Measurements from ENCODE around the gene ITCH. TPM values are rescaled to one million over a fixed set of nuclear protein-coding genes. Genes with fewer than 3 reads are reported as not detected.
"Not testable (repeated sequence)": the region's sequence is repeated elsewhere in the genome, so short reads cannot be mapped to it uniquely, and the experiment has no call there.

Gene ITCH
- total RNA-seq, 1 experiment from 2014 or later = 138 TPM

GRCh38 chr20:34377072-34377847 lies 14.2 kb downstream of the ITCH start:
- Histone ChIP-seq H3K4me1 (peaks cover 11% of the 10 kb centered on the region), H3K4me3 (ENCODE audit: low read depth, low read length) (no peak overlapping the region), H3K36me3 (ENCODE audit: control insufficient read depth, insufficient read depth, low read length) (peaks cover 2% of the 10 kb centered on the region), H3K9me3 (0 out of 2 replicates have a peak, but pooled peaks cover 4% of the 10 kb centered on the region), H3K27me3 (replicated peaks; ENCODE audit: control insufficient read depth, insufficient read depth, low read length) (no peaks in the 10 kb centered on the region)
- no peak for TF ChIP-seq CTCF (IDR thresholded peaks at IDR 0.05; ENCODE audit: insufficient read depth in 1 of 2, low read depth in 1 of 2, low read length in 1 of 2, severe bottlenecking in 1 of 2, unreplicated experiment in 1 of 2)
- CTCF ChIA-PET = interaction anchor here (0.6 to 1.8 kb wide), 3 partner anchors 14 to 459 kb away, joined by 3 to 11 read pairs (median 6); partner anchors contain the start of gene ITCH
- BruUV-seq (replicated peaks) = no TSS peak
- no peaks in the 10 kb centered on the region for H3K9me3 Mint-ChIP-seq (ENCODE audit: unreplicated experiment)
- no peaks in the 10 kb centered on the region for H3K27me3 Mint-ChIP-seq (ENCODE audit: insufficient read depth, unreplicated experiment)
- peak in 1 of 2 experiments; percentile 26 for DNase-seq
- H3K4me1 Mint-ChIP-seq (ENCODE audit: low read depth, unreplicated experiment) = peaks cover 20% of the 10 kb centered on the region
- H3K27ac Mint-ChIP-seq (ENCODE audit: unreplicated experiment) = peak overlapping the region; percentile 6
- H3K36me3 Mint-ChIP-seq (ENCODE audit: insufficient read depth, unreplicated experiment) = peaks cover 100% of the 10 kb centered on the region
- POLR2A ChIA-PET = interaction anchor here (1.4 kb wide), 1 partner anchor 139 kb away, joined by 3 read pairs; the partner anchor contains the start of gene DYNLRB1
- no peak overlapping the region for H3K4me3 Mint-ChIP-seq (ENCODE audit: unreplicated experiment)
- intact Hi-C loops (cut with micrococcal nuclease; ENCODE audit: unreplicated experiment) = no loop called here

- H3K4me3 ChIP-seq (ENCODE audit: low read depth, low read length) = no peak overlapping the region
- intact Hi-C loops (cut with micrococcal nuclease; ENCODE audit: unreplicated experiment) = no loop called here
- H3K36me3 ChIP-seq (ENCODE audit: control insufficient read depth, insufficient read depth, low read length) = no peaks in the 10 kb centered on the region
- H3K4me3 Mint-ChIP-seq (ENCODE audit: unreplicated experiment) = no peak overlapping the region
- H3K27me3 Mint-ChIP-seq (ENCODE audit: insufficient read depth, unreplicated experiment) = no peaks in the 10 kb centered on the region
- no TSS peak for BruUV-seq (replicated peaks)
- no peak for TF ChIP-seq CTCF (IDR thresholded peaks at IDR 0.05; ENCODE audit: insufficient read depth in 1 of 2, low read depth in 1 of 2, low read length in 1 of 2, severe bottlenecking in 1 of 2, unreplicated experiment in 1 of 2)
- H3K9me3 ChIP-seq = no peaks in the 10 kb centered on the region
- peaks cover 21% of the 10 kb centered on the region for H3K4me1 Mint-ChIP-seq (ENCODE audit: low read depth, unreplicated experiment)
- H3K27me3 ChIP-seq (replicated peaks; ENCODE audit: control insufficient read depth, insufficient read depth, low read length) = no peaks in the 10 kb centered on the region
- ChIA-PET CTCF (interaction anchor here (1.1 kb wide), 1 partner anchor 69 kb away, joined by 3 read pairs; no protein-coding TSS in a partner anchor), POLR2A (no interaction called here)
- DNase-seq = no peak
- H3K9me3 Mint-ChIP-seq (ENCODE audit: unreplicated experiment) = no peaks in the 10 kb centered on the region
- peaks cover 98% of the 10 kb centered on the region for H3K36me3 Mint-ChIP-seq (ENCODE audit: insufficient read depth, unreplicated experiment)
- H3K27ac Mint-ChIP-seq (ENCODE audit: unreplicated experiment) = peak overlapping the region; percentile 25
- H3K4me1 ChIP-seq = peaks cover 17% of the 10 kb centered on the region
Observed at GRCh38 chr20:34382174-34382573, 19.1 kb downstream of the ITCH start.

GRCh38 chr20:34382877-34383455 lies 19.9 kb downstream of the ITCH start:
- H3K36me3 Mint-ChIP-seq (ENCODE audit: insufficient read depth, unreplicated experiment) = peaks cover 98% of the 10 kb centered on the region
- POLR2A ChIA-PET; BruUV-seq (replicated peaks); H3K4me3 ChIP-seq (ENCODE audit: low read depth, low read length); H3K9me3 ChIP-seq; H3K27me3 Mint-ChIP-seq (ENCODE audit: insufficient read depth, unreplicated experiment); intact Hi-C loops (cut with micrococcal nuclease; ENCODE audit: unreplicated experiment); H3K27me3 ChIP-seq (replicated peaks; ENCODE audit: control insufficient read depth, insufficient read depth, low read length); H3K4me3 Mint-ChIP-seq (ENCODE audit: unreplicated experiment); H3K27ac Mint-ChIP-seq (ENCODE audit: unreplicated experiment); H3K36me3 ChIP-seq (ENCODE audit: control insufficient read depth, insufficient read depth, low read length); H3K9me3 Mint-ChIP-seq (ENCODE audit: unreplicated experiment): not testable (repeated sequence)
- peaks cover 22% of the 10 kb centered on the region for H3K4me1 Mint-ChIP-seq (ENCODE audit: low read depth, unreplicated experiment)
- H3K4me1 ChIP-seq = peaks cover 20% of the 10 kb centered on the region
- CTCF ChIA-PET = interaction anchor here (0.6 kb wide), 1 partner anchor 133 kb away, joined by 3 read pairs; the partner anchor contains the start of gene DYNLRB1
- peak in 1 of 2 experiments; percentile 30 for DNase-seq
